ENCODE data around the gene IL20RB. TPM values are rescaled to one million over a fixed set of nuclear protein-coding genes. Genes with fewer than 3 reads are reported as not detected.

The IL20RB gene
- total RNA-seq, 1 experiment from 2014 or later, result 4.2 TPM

DNA sequence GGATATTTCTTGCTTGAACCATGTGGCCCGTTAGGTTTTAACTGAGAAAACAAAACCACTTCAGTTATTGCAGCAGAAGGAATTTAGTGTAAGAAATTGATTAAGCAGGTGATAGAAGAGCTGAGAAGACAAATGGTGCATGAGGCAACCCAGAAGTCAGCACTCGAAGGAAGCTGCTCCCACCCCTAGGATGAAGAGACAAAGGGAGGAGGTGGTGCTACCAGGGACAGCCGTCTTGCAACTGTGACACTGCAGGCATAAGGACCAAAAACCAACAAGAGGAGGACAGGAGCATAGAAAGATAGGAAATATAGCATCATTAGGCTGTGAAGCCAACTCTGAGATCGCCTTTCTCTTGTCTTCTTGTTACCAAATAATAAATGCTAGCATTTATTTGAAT is 89.0 kb downstream of the IL20RB start:
- no peaks in the 10 kb centered on the region for H3K4me1 ChIP-seq (ENCODE audit: insufficient read depth, low read length, poor library complexity, severe bottlenecking)
- ChIA-PET POLR2A (ENCODE audit: low non-redundant PET) (no interaction called here), CTCF (no interaction called here)
- no peaks in the 10 kb centered on the region for H3K36me3 ChIP-seq (ENCODE audit: insufficient read depth, low read length, poor library complexity, severe bottlenecking)
- H3K27ac ChIP-seq (ENCODE audit: low read depth, low read length, poor library complexity, severe bottlenecking), result no peak overlapping the region
- no peak for DNase-seq (ENCODE audit: low spot score)
- H3K9me3 ChIP-seq (ENCODE audit: low read depth, low read length, poor library complexity, severe bottlenecking), result no peaks in the 10 kb centered on the region
- intact Hi-C loops (cut with micrococcal nuclease; ENCODE audit: unreplicated experiment), result no loop called here
- H3K27me3 ChIP-seq (replicated peaks; ENCODE audit: insufficient read depth, low read depth, low read length, poor library complexity), result no peaks in the 10 kb centered on the region
- TF ChIP-seq EZH2 (IDR thresholded peaks at IDR 0.05; ENCODE audit: borderline replicate concordance, low read depth, low read length, poor library complexity, severe bottlenecking), result no peak
- TF ChIP-seq, protein P1, sequence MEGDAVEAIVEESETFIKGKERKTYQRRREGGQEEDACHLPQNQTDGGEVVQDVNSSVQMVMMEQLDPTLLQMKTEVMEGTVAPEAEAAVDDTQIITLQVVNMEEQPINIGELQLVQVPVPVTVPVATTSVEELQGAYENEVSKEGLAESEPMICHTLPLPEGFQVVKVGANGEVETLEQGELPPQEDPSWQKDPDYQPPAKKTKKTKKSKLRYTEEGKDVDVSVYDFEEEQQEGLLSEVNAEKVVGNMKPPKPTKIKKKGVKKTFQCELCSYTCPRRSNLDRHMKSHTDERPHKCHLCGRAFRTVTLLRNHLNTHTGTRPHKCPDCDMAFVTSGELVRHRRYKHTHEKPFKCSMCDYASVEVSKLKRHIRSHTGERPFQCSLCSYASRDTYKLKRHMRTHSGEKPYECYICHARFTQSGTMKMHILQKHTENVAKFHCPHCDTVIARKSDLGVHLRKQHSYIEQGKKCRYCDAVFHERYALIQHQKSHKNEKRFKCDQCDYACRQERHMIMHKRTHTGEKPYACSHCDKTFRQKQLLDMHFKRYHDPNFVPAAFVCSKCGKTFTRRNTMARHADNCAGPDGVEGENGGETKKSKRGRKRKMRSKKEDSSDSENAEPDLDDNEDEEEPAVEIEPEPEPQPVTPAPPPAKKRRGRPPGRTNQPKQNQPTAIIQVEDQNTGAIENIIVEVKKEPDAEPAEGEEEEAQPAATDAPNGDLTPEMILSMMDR (conservative IDR thresholded peaks at IDR 0.05; ENCODE audit: low read depth, low read length), result no peak
- BruUV-seq (replicated peaks), result no TSS peak
- no peak overlapping the region for H3K4me3 ChIP-seq (ENCODE audit: low read depth, low read length, poor library complexity, severe bottlenecking)

DNA sequence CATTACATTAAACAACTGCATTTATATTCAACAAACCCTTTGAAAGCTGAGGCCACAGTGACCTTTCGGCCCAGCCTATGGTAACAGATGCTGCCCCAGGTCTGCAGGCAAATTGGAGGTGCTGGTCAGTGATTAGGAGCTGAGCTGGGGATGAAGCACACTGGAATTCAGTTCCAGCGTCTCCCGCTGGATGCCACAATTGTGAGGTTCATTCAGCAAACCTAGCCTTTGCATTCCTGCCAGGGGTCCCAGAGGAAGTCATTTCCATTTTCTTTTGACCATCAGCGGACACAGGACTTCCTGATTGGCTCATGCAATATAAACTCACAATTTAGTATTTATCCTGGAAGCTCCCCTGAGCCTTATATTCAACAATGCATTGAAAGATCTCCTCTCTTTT is 89.5 kb downstream of the IL20RB start:
- ChIA-PET POLR2A (ENCODE audit: low non-redundant PET) (no interaction called here), CTCF (no interaction called here)
- no TSS peak for BruUV-seq (replicated peaks)
- Histone ChIP-seq H3K4me3 (ENCODE audit: low read depth, low read length, poor library complexity, severe bottlenecking) (no peak overlapping the region), H3K4me1 (ENCODE audit: insufficient read depth, low read length, poor library complexity, severe bottlenecking) (no peaks in the 10 kb centered on the region), H3K27me3 (replicated peaks; ENCODE audit: insufficient read depth, low read depth, low read length, poor library complexity) (no peaks in the 10 kb centered on the region), H3K27ac (ENCODE audit: low read depth, low read length, poor library complexity, severe bottlenecking) (no peak overlapping the region), H3K9me3 (ENCODE audit: low read depth, low read length, poor library complexity, severe bottlenecking) (no peaks in the 10 kb centered on the region), H3K36me3 (ENCODE audit: insufficient read depth, low read length, poor library complexity, severe bottlenecking) (no peaks in the 10 kb centered on the region)
- TF ChIP-seq, protein P1 (conservative IDR thresholded peaks at IDR 0.05; ENCODE audit: low read depth, low read length), result no peak
- no peak for TF ChIP-seq EZH2 (IDR thresholded peaks at IDR 0.05; ENCODE audit: borderline replicate concordance, low read depth, low read length, poor library complexity, severe bottlenecking)
- intact Hi-C loops (cut with micrococcal nuclease; ENCODE audit: unreplicated experiment), result no loop called here
- DNase-seq (ENCODE audit: low spot score), result no peak

DNA sequence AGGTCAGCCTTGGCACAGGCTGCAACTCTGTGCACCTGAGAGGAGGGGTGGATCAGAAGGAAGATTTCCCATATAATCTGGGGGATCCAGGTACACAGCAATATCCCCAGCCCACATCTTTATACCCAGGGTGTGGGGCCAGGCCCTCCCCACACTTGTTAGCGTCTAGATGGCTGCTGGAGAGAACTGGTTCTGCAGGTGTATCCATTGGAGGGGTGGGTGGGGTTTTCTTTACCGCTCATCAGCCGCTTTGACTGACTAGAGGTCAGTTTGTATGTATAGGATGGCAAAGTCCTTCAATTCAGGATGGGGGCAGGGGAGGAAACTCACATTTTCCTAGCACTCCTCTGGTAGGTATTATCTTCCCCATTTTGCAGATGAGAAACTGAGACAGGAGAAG is 92.5 kb downstream of the IL20RB start:
- ChIA-PET CTCF (no interaction called here), POLR2A (ENCODE audit: low non-redundant PET) (no interaction called here)
- H3K4me3 ChIP-seq (ENCODE audit: low read depth, low read length, poor library complexity, severe bottlenecking), result no peak overlapping the region
- intact Hi-C loops (cut with micrococcal nuclease; ENCODE audit: unreplicated experiment), result no loop called here
- no peaks in the 10 kb centered on the region for H3K9me3 ChIP-seq (ENCODE audit: low read depth, low read length, poor library complexity, severe bottlenecking)
- H3K4me1 ChIP-seq (ENCODE audit: insufficient read depth, low read length, poor library complexity, severe bottlenecking), result no peaks in the 10 kb centered on the region
- no peaks in the 10 kb centered on the region for H3K36me3 ChIP-seq (ENCODE audit: insufficient read depth, low read length, poor library complexity, severe bottlenecking)
- TF ChIP-seq, protein P1 (conservative IDR thresholded peaks at IDR 0.05; ENCODE audit: low read depth, low read length), result no peak
- TF ChIP-seq EZH2 (IDR thresholded peaks at IDR 0.05; ENCODE audit: borderline replicate concordance, low read depth, low read length, poor library complexity, severe bottlenecking), result no peak
- no peak for DNase-seq (ENCODE audit: low spot score)
- H3K27me3 ChIP-seq (replicated peaks; ENCODE audit: insufficient read depth, low read depth, low read length, poor library complexity), result no peaks in the 10 kb centered on the region
- BruUV-seq (replicated peaks), result no TSS peak
- H3K27ac ChIP-seq (ENCODE audit: low read depth, low read length, poor library complexity, severe bottlenecking), result no peak overlapping the region

All from A673 (cell line).